ENCODE measurements around the gene SLC7A6OS. TPM values are rescaled to one million over a fixed set of nuclear protein-coding genes. Genes with fewer than 3 reads are reported as not detected.

SLC7A6OS gene
- polyA plus RNA-seq, 1 donor (not counting 4 experiments of a cell fraction or from before 2014, with no cell fraction given): 12.6 TPM

DNA sequence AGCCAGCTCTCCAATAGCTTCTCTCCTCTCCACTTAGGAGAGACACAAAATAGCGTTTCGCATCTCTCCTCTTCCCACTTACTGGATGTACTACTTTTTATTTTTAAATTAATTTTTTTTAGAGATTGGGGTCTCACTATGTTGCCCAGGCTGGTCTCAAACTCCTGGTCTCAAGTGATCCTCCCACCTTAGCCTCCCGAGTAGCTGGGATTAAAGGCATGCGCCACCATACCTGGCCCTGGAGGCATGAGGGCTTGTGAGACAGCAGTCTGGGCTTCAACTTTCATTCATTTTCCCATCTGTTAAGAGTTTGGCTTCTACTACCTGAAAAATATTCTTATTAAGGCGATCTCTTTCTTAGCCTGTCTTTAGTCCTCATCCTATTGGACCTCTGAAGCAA lies 18.3 kb downstream of the SLC7A6OS start:
- no peak for TF ChIP-seq EZH2 (IDR thresholded peaks at IDR 0.05; ENCODE audit: low read length)
- TF ChIP-seq, protein P1, sequence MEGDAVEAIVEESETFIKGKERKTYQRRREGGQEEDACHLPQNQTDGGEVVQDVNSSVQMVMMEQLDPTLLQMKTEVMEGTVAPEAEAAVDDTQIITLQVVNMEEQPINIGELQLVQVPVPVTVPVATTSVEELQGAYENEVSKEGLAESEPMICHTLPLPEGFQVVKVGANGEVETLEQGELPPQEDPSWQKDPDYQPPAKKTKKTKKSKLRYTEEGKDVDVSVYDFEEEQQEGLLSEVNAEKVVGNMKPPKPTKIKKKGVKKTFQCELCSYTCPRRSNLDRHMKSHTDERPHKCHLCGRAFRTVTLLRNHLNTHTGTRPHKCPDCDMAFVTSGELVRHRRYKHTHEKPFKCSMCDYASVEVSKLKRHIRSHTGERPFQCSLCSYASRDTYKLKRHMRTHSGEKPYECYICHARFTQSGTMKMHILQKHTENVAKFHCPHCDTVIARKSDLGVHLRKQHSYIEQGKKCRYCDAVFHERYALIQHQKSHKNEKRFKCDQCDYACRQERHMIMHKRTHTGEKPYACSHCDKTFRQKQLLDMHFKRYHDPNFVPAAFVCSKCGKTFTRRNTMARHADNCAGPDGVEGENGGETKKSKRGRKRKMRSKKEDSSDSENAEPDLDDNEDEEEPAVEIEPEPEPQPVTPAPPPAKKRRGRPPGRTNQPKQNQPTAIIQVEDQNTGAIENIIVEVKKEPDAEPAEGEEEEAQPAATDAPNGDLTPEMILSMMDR (optimal IDR thresholded peaks at IDR 0.05 in 1 of 3, IDR thresholded peaks at IDR 0.05 in 1 of 3, conservative IDR thresholded peaks at IDR 0.05 in 1 of 3; ENCODE audit: extremely low read depth in 1 of 3, insufficient read depth in 2 of 3, low read length in 3 of 3): no peak
- Histone ChIP-seq H3K4me1 (ENCODE audit: control insufficient read depth, extremely low read depth, insufficient read depth, low read length) (peaks cover 6% of the 10 kb centered on the region), H3K9me3 (ENCODE audit: control insufficient read depth, low read depth, low read length) (no peaks in the 10 kb centered on the region), H3K9me1 (ENCODE audit: control insufficient read depth, extremely low read depth, insufficient read depth, low read length) (peaks cover 2% of the 10 kb centered on the region), H3K36me3 (ENCODE audit: control insufficient read depth in 2 of 2, extremely low read depth in 1 of 2, insufficient read depth in 2 of 2, low read length in 2 of 2) (peaks cover 36 to 45% of the 10 kb centered on the region in 2 experiments), H4K20me1 (ENCODE audit: control insufficient read depth, extremely low read depth, insufficient read depth, low read length) (no peaks in the 10 kb centered on the region), H2AFZ (ENCODE audit: control insufficient read depth, low read length) (no peak overlapping the region), H3K4me3 (ENCODE audit: control insufficient read depth in 2 of 3, extremely low read depth in 1 of 3, insufficient read depth in 2 of 3, low read depth in 1 of 3, low read length in 3 of 3) (no peak overlapping the region), H3K27me3 (ENCODE audit: control insufficient read depth, extremely low read depth, insufficient read depth, low read length) (no peaks in the 10 kb centered on the region), H3K27ac (ENCODE audit: control insufficient read depth, insufficient read depth, low read length) (no peak overlapping the region), H3K9ac (ENCODE audit: control insufficient read depth, extremely low read depth, insufficient read depth, low read length) (no peak overlapping the region), H3K4me2 (ENCODE audit: control insufficient read depth, extremely low read depth, insufficient read depth, low read depth, low read length) (no peak overlapping the region), H3K79me2 (ENCODE audit: control insufficient read depth, insufficient read depth, low read length) (no peaks in the 10 kb centered on the region)
- dilution Hi-C loops (cut with MboI; ENCODE audit: extremely low pct_ligation_motif_present, low sequenced_read_pairs): no loop called here
- DNase-seq (ENCODE audit: low read depth, low spot score): no peak
- no peak for FAIRE-seq

DNA sequence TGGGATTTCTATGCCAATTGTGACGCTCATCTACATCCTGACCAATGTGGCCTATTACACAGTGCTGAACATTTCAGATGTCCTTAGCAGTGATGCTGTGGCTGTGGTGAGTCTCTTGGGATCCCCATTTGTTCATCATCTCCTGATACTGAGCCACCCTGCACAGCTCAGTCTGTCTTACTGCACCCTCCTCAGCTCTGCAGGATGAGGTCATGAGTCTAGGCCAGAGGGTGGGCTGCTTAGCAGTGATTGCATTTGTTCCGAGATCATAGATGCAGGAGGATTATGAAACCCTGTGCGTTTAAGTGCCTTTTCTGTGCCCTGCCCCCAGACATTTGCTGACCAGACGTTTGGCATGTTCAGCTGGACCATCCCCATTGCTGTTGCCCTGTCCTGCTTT lies 19.5 kb downstream of the SLC7A6OS start:
- Histone ChIP-seq H3K9me3 (ENCODE audit: control insufficient read depth, low read depth, low read length) (no peaks in the 10 kb centered on the region), H3K4me1 (ENCODE audit: control insufficient read depth, extremely low read depth, insufficient read depth, low read length) (peaks cover 11% of the 10 kb centered on the region), H4K20me1 (ENCODE audit: control insufficient read depth, extremely low read depth, insufficient read depth, low read length) (no peaks in the 10 kb centered on the region), H3K4me3 (ENCODE audit: control insufficient read depth in 2 of 3, extremely low read depth in 1 of 3, insufficient read depth in 2 of 3, low read depth in 1 of 3, low read length in 3 of 3) (no peak overlapping the region), H3K27me3 (ENCODE audit: control insufficient read depth, extremely low read depth, insufficient read depth, low read length) (no peaks in the 10 kb centered on the region), H3K27ac (ENCODE audit: control insufficient read depth, insufficient read depth, low read length) (no peak overlapping the region), H2AFZ (ENCODE audit: control insufficient read depth, low read length) (no peak overlapping the region), H3K36me3 (ENCODE audit: control insufficient read depth in 2 of 2, extremely low read depth in 1 of 2, insufficient read depth in 2 of 2, low read length in 2 of 2) (peaks cover 32 to 36% of the 10 kb centered on the region in 2 experiments), H3K9me1 (ENCODE audit: control insufficient read depth, extremely low read depth, insufficient read depth, low read length) (peaks cover 3% of the 10 kb centered on the region), H3K79me2 (ENCODE audit: control insufficient read depth, insufficient read depth, low read length) (peaks cover 4% of the 10 kb centered on the region), H3K4me2 (ENCODE audit: control insufficient read depth, extremely low read depth, insufficient read depth, low read depth, low read length) (no peak overlapping the region), H3K9ac (ENCODE audit: control insufficient read depth, extremely low read depth, insufficient read depth, low read length) (no peak overlapping the region)
- TF ChIP-seq, protein P1 (optimal IDR thresholded peaks at IDR 0.05 in 1 of 3, IDR thresholded peaks at IDR 0.05 in 1 of 3, conservative IDR thresholded peaks at IDR 0.05 in 1 of 3; ENCODE audit: extremely low read depth in 1 of 3, insufficient read depth in 2 of 3, low read length in 3 of 3): no peak
- no peak for TF ChIP-seq EZH2 (IDR thresholded peaks at IDR 0.05; ENCODE audit: low read length)
- DNase-seq (ENCODE audit: low read depth, low spot score) (no peak), FAIRE-seq (no peak)
- dilution Hi-C loops (cut with MboI; ENCODE audit: extremely low pct_ligation_motif_present, low sequenced_read_pairs): no loop called here
